Tibial nerve (tissue), 4 donors: ENCODE results near the gene A3GALT2.

ENCODE experiments used
- CTCF ChIP-seq, 5 experiments: fragments of 200-600 bp in 3 of 5; fragments of 450-650 bp in 2 of 5; sonication (generic) in 3 of 5; IDR thresholded peaks; one replicate each; pipeline ENCODE4 v1.5.1; 2016 to 2019; ENCODE audit warnings: antibody characterized with exemption in 5 of 5, mild to moderate bottlenecking in 3 of 5, moderate library complexity in 2 of 5
- EP300 ChIP-seq, 2 donors: sonication (generic); formaldehyde crosslinking; IDR thresholded peaks; one replicate each; pipeline ENCODE4 v1.6.1; 2017; ENCODE audit warnings: antibody characterized with exemption in 2 of 2, mild to moderate bottlenecking in 1 of 2
- POLR2A ChIP-seq, 2 donors: fragments of 450-650 bp; IDR thresholded peaks; one replicate each; pipeline ENCODE4 v1.6.1; 2017; ENCODE audit warnings: antibody characterized with exemption in 2 of 2, mild to moderate bottlenecking in 2 of 2, moderate library complexity in 2 of 2

- TF ChIP-seq POLR2A (IDR thresholded peaks at IDR 0.05) = no peak
- TF ChIP-seq CTCF (IDR thresholded peaks at IDR 0.05) = no peak
- no peak for TF ChIP-seq EP300 (IDR thresholded peaks at IDR 0.05)
These were observed 15.9 kb downstream of the A3GALT2 start for GRCh38 chr1:33305016-33305415.
